ENCODE measurements around the gene TBCEL.

- no peak for TF ChIP-seq CTCF (IDR thresholded peaks at IDR 0.05 in 2 of 3, conservative IDR thresholded peaks at IDR 0.05 in 1 of 3; ENCODE audit: borderline replicate concordance in 1 of 3, insufficient read depth in 1 of 3, low read depth in 2 of 3, low read length in 2 of 3)
- no peak for TF ChIP-seq POLR2A (IDR thresholded peaks at IDR 0.05; ENCODE audit: borderline replicate concordance, extremely low read depth, insufficient read depth, insufficient read length)
- no peak for TF ChIP-seq SIN3A (IDR thresholded peaks at IDR 0.05; ENCODE audit: low read depth)
- no peak for TF ChIP-seq EZH2phosphoT487 (IDR thresholded peaks at IDR 0.05; ENCODE audit: borderline replicate concordance)
- no peak for TF ChIP-seq JUND (IDR thresholded peaks at IDR 0.05)
- TF ChIP-seq POLR2AphosphoS5 (IDR thresholded peaks at IDR 0.05; ENCODE audit: low read depth, low read length) = no peak
- TF ChIP-seq RAD21 (IDR thresholded peaks at IDR 0.05; ENCODE audit: low read depth) = no peak
- TF ChIP-seq SRF (IDR thresholded peaks at IDR 0.05; ENCODE audit: low read depth) = no peak
- TF ChIP-seq, protein P1, sequence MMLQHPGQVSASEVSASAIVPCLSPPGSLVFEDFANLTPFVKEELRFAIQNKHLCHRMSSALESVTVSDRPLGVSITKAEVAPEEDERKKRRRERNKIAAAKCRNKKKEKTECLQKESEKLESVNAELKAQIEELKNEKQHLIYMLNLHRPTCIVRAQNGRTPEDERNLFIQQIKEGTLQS (IDR thresholded peaks at IDR 0.05) = no peak
- TF ChIP-seq ZBTB33 (IDR thresholded peaks at IDR 0.05; ENCODE audit: extremely low read depth, insufficient replicate concordance, low read length) = no peak
- TF ChIP-seq REST (IDR thresholded peaks at IDR 0.05; ENCODE audit: low read depth) = no peak
- TF ChIP-seq CEBPB (IDR thresholded peaks at IDR 0.05; ENCODE audit: low read depth) = no peak
- TF ChIP-seq EZH2 (IDR thresholded peaks at IDR 0.05) = no peak
These were observed 11.4 kb downstream of the TBCEL start for GRCh38 chr11:121035169-121035755.
